Kidney (tissue), 14 donors: ENCODE data around the gene SLC18A2. TPM values are rescaled to one million over a fixed set of nuclear protein-coding genes. Genes with fewer than 3 reads are reported as not detected.

ENCODE experiments used
- DNase-seq, 5 donors: peaks; one replicate each; pipeline ENCODE4 v3.0.0-alpha.2; 2013 to 2020
- FAIRE-seq: peaks from 2 replicates; lab custom pipeline; 2012; peaks lifted over from hg19 to GRCh38; lab: Jason Lieb, UNC
- H3K27ac ChIP-seq, 2 donors: one replicate each; pipeline ENCODE4 v1.7.0; 2013; ENCODE audit warnings: low read depth in 2 of 2, low read length in 2 of 2, inconsistent platforms in 1 of 2
- H3K27me3 ChIP-seq: one replicate; pipeline ENCODE4 v1.7.1; 2013; ENCODE audit warnings: low read length, inconsistent platforms; ENCODE audit not compliant: control insufficient read depth, insufficient read depth
- H3K36me3 ChIP-seq, 3 donors: one replicate each; pipeline versions ENCODE4 v1.7.0 to v1.7.1; 2013; ENCODE audit warnings: low read length in 3 of 3, control low read depth in 1 of 3, inconsistent platforms in 1 of 3; ENCODE audit not compliant: insufficient read depth in 3 of 3, control insufficient read depth in 2 of 3
- H3K4me1 ChIP-seq, 3 donors: one replicate each; pipeline versions ENCODE4 v1.7.0 to v1.7.1; 2013; ENCODE audit warnings: low read length in 3 of 3, inconsistent platforms in 1 of 3, low read depth in 1 of 3; ENCODE audit not compliant: control insufficient read depth in 2 of 3, insufficient read depth in 2 of 3
- H3K4me3 ChIP-seq, 3 donors: one replicate each; pipeline versions ENCODE4 v1.7.0 to v1.8.1; 2013; ENCODE audit warnings: low read length in 3 of 3, control low read depth in 1 of 3, inconsistent platforms in 1 of 3
- H3K9ac ChIP-seq, 3 donors: one replicate each; pipeline versions ENCODE4 v1.7.0 to v1.7.1; 2013; ENCODE audit warnings: low read length in 3 of 3, control low read depth in 1 of 3, inconsistent platforms in 1 of 3
- H3K9me3 ChIP-seq, 3 donors: one replicate each; pipeline versions ENCODE4 v1.7.0 to v1.7.1; 2013; ENCODE audit warnings: low read length in 3 of 3, control low read depth in 1 of 3, inconsistent platforms in 1 of 3; ENCODE audit not compliant: control insufficient read depth in 2 of 3, insufficient read depth in 1 of 3
- CTCF ChIP-seq: IDR thresholded peaks from 3 replicates; pipeline ENCODE4 v1.5.1; 2012; ENCODE audit warnings: mild to moderate bottlenecking, moderate library complexity, borderline replicate concordance; ENCODE audit not compliant: insufficient read depth; ENCODE audit errors: extremely low read depth
- intact Hi-C: fragments of 100-400 bp; cut with DNase I; formaldehyde crosslinking; loops from one replicate; pipeline ENCODE4 v1.11.1; 2022
- polyA plus RNA-seq: library from polyadenylated mRNA; stranded (reverse); fragments of 350-450 nt; fragmentation: Illumina TruSeq; extraction: RNeasy Lipid Tissue Mini Kit (QIAGEN cat#74804); gene quantifications from one replicate; pipeline ENCODE4 v1.2.3, GENCODE V29; 2014; ENCODE audit warnings: low read depth, low replicate concordance; ENCODE audit not compliant: insufficient read depth
- total RNA-seq: library from RNA; stranded (reverse); fragmentation: NEBNext Ultra II Directional; extraction: Animal tissue kit (Norgen Biotek cat#: 25700); gene quantifications from one replicate; pipeline ENCODE4 v1.2.1, GENCODE V29; 2021
- donor health status: control.
- donor health status: control.
- donor health status: control.
- donor health status: control.
- donor health status: control.
- donor health status: DM: yes; HTN: yes; CAD: no.
- donor health status: Normal renal cell carcinoma (clear cell type).

SLC18A2 gene
- total and polyA plus RNA-seq, 2 donors from 2014 or later, result 0.15 to 4.6 TPM

- intact Hi-C loops, result no loop called here
- Histone ChIP-seq H3K4me1 (no peaks in the 10 kb centered on the region), H3K9ac (no peak overlapping the region), H3K4me3 (no peak overlapping the region), H3K9me3 (no peaks in the 10 kb centered on the region), H3K27me3 (no peaks in the 10 kb centered on the region), H3K36me3 (no peaks in the 10 kb centered on the region), H3K27ac (no peak overlapping the region)
- no peak for DNase-seq
- no peak for FAIRE-seq
- no peak for TF ChIP-seq CTCF
These were observed 39.1 kb upstream of the SLC18A2 start for GRCh38 chr10:117201826-117202225.

- H3K36me3 ChIP-seq, result no peaks in the 10 kb centered on the region
- no peak overlapping the region for H3K4me3 ChIP-seq
- DNase-seq (no peak), FAIRE-seq (no peak)
- intact Hi-C loops, result no loop called here
- H3K9ac ChIP-seq, result no peak overlapping the region
- no peak overlapping the region for H3K27ac ChIP-seq
- H3K4me1 ChIP-seq, result no peaks in the 10 kb centered on the region
- H3K27me3 ChIP-seq, result no peaks in the 10 kb centered on the region
- TF ChIP-seq CTCF, result no peak
- no peaks in the 10 kb centered on the region for H3K9me3 ChIP-seq
These were observed 36.6 kb upstream of the SLC18A2 start for GRCh38 chr10:117204316-117204715.

- TF ChIP-seq CTCF, result no peak
- Histone ChIP-seq H3K9ac (no peak overlapping the region), H3K27ac (no peak overlapping the region), H3K9me3 (peaks cover 0 to 9% (median 4%) of the 10 kb centered on the region in 3 donors), H3K36me3 (no peaks in the 10 kb centered on the region), H3K4me3 (no peak overlapping the region), H3K27me3 (peaks cover 3% of the 10 kb centered on the region), H3K4me1 (peaks cover 0 to 4% (median 3%) of the 10 kb centered on the region in 3 donors)
- DNase-seq (no peak), FAIRE-seq (no peak)
- intact Hi-C loops, result no loop called here
These were observed 28.7 kb upstream of the SLC18A2 start for GRCh38 chr10:117212176-117212575.

- no peaks in the 10 kb centered on the region for H3K36me3 ChIP-seq
- FAIRE-seq (no peak), DNase-seq (no peak)
- no peak for TF ChIP-seq CTCF
- H3K4me3 ChIP-seq, result no peak overlapping the region
- no peak overlapping the region for H3K9ac ChIP-seq
- no peak overlapping the region for H3K27ac ChIP-seq
- H3K9me3 ChIP-seq, result peaks cover 0 to 9% (median 4%) of the 10 kb centered on the region in 3 donors
- H3K4me1 ChIP-seq, result peaks cover 0 to 8% (median 5%) of the 10 kb centered on the region in 3 donors
- intact Hi-C loops, result no loop called here
- peaks cover 5% of the 10 kb centered on the region for H3K27me3 ChIP-seq
These were observed 26.5 kb upstream of the SLC18A2 start for GRCh38 chr10:117214401-117214800.
